ENCODE results near the gene LYRM4.

LYRM4 gene

GRCh38 chr6:5174756-5175549 lies 85.8 kb downstream of the LYRM4 start:
- DNase-seq (ENCODE audit: low read depth in 3 of 3) = no peak

GRCh38 chr6:5174244-5174643 lies 86.5 kb downstream of the LYRM4 start:
- peak in 1 of 3 experiments; percentile 7 for DNase-seq (ENCODE audit: low read depth in 3 of 3)

GRCh38 chr6:5173810-5174209 lies 86.9 kb downstream of the LYRM4 start:
- no peak for DNase-seq (ENCODE audit: low read depth in 3 of 3)

GRCh38 chr6:5172897-5173474 lies 87.8 kb downstream of the LYRM4 start:
- no peak for DNase-seq (ENCODE audit: low read depth in 3 of 3)

GRCh38 chr6:5172041-5172653 lies 88.6 kb downstream of the LYRM4 start:
- no peak for DNase-seq (ENCODE audit: low read depth in 3 of 3)

- DNase-seq (ENCODE audit: low read depth in 3 of 3) = no peak
These were observed 93.2 kb downstream of the LYRM4 start for GRCh38 chr6:5167501-5167900.

- DNase-seq (ENCODE audit: low read depth in 3 of 3) = no peak
These were observed 96.7 kb downstream of the LYRM4 start for GRCh38 chr6:5164092-5164491.

- DNase-seq (ENCODE audit: low read depth in 3 of 3) = no peak
These were observed 97.5 kb downstream of the LYRM4 start for GRCh38 chr6:5163247-5163646.

- no peak for DNase-seq (ENCODE audit: low read depth in 3 of 3)
These were observed 98.4 kb downstream of the LYRM4 start for GRCh38 chr6:5162355-5162754.

GRCh38 chr6:5160206-5160605 lies 100.5 kb downstream of the LYRM4 start:
- DNase-seq (ENCODE audit: low read depth in 3 of 3) = no peak

- DNase-seq (ENCODE audit: low read depth in 3 of 3) = no peak
These were observed 101.6 kb downstream of the LYRM4 start for GRCh38 chr6:5159162-5159561.

- DNase-seq (ENCODE audit: low read depth in 3 of 3) = no peak
These were observed 102.6 kb downstream of the LYRM4 start for GRCh38 chr6:5158180-5158579.

GRCh38 chr6:5157621-5158138 lies 103.1 kb downstream of the LYRM4 start:
- DNase-seq (ENCODE audit: low read depth in 3 of 3) = no peak

- DNase-seq (ENCODE audit: low read depth in 3 of 3) = no peak
These were observed 104.1 kb downstream of the LYRM4 start for GRCh38 chr6:5156627-5157026.

- DNase-seq (ENCODE audit: low read depth in 3 of 3) = no peak
These were observed 104.8 kb downstream of the LYRM4 start for GRCh38 chr6:5155906-5156305.

- DNase-seq (ENCODE audit: low read depth in 3 of 3) = no peak
These were observed 107.6 kb downstream of the LYRM4 start for GRCh38 chr6:5153186-5153585.

- DNase-seq (ENCODE audit: low read depth in 3 of 3) = no peak
These were observed 108.3 kb downstream of the LYRM4 start for GRCh38 chr6:5152460-5152859.

- no peak for DNase-seq (ENCODE audit: low read depth in 3 of 3)
These were observed 108.8 kb downstream of the LYRM4 start for GRCh38 chr6:5151955-5152401.

GRCh38 chr6:5151360-5151954 lies 109.3 kb downstream of the LYRM4 start:
- no peak for DNase-seq (ENCODE audit: low read depth in 3 of 3)

- DNase-seq (ENCODE audit: low read depth in 3 of 3) = no peak
These were observed 110.1 kb downstream of the LYRM4 start for GRCh38 chr6:5150551-5151075.

- DNase-seq (ENCODE audit: low read depth in 3 of 3) = no peak
These were observed 110.9 kb downstream of the LYRM4 start for GRCh38 chr6:5149891-5150290.

GRCh38 chr6:5149159-5149704 lies 111.5 kb downstream of the LYRM4 start:
- DNase-seq (ENCODE audit: low read depth in 3 of 3) = no peak

Measured in stimulated activated CD4-positive, alpha-beta T cell treated with anti-CD3 and anti-CD28 coated beads, TNF-alpha, amount 100 ng/mL, for 4 hours (primary cell).